H1 (cell line): Measurements from ENCODE around the gene WIPF3. TPM values are rescaled to one million over a fixed set of nuclear protein-coding genes. Genes with fewer than 3 reads are reported as not detected.

Source experiments
- CTCF ChIA-PET: fragments of 300-600 bp; sonication (Branson Sonifier 250); formaldehyde crosslinking; loops from one replicate; lab custom pipeline; 2021; ENCODE audit not compliant: partially characterized antibody; lab: Charles Lee
- POLR2A ChIA-PET: fragments of 300-600 bp; sonication (Branson Sonifier 250); formaldehyde crosslinking; loops from one replicate; lab custom pipeline; 2021; ENCODE audit warnings: inconsistent platforms; ENCODE audit not compliant: partially characterized antibody; lab: Charles Lee
- DNase-seq, 2 experiments: peaks; one replicate each; pipeline versions ENCODE4 v3.0.0 to v3.0.0-alpha.2; 2010 to 2022; ENCODE audit warnings: low spot score in 2 of 2, low read depth in 1 of 2, mixed read lengths in 1 of 2
- FAIRE-seq: peaks from 2 replicates; lab custom pipeline; 2011; peaks lifted over from hg19 to GRCh38; lab: Jason Lieb, UNC
- H2AFZ ChIP-seq: 2 replicates; pipeline ENCODE4 v1.8.1; 2012; ENCODE audit warnings: low read length, inconsistent platforms
- H2AK5ac ChIP-seq: 2 replicates; pipeline ENCODE4 v1.6.1; 2013; ENCODE audit warnings: low read depth, low read length
- H2BK120ac ChIP-seq: replicated peaks from 2 replicates; pipeline ENCODE3; 2013; ENCODE audit warnings: low read depth, low read length, inconsistent platforms
- H2BK12ac ChIP-seq: 2 replicates; pipeline ENCODE4 v1.6.1; 2013; ENCODE audit warnings: low read depth, low read length
- H2BK15ac ChIP-seq: 2 replicates; pipeline ENCODE4 v1.6.1; 2013; ENCODE audit warnings: low read length
- H2BK20ac ChIP-seq: 2 replicates; pipeline ENCODE4 v1.6.1; 2013; ENCODE audit warnings: low read length
- H2BK5ac ChIP-seq: 2 replicates; pipeline ENCODE4 v1.6.1; 2013; ENCODE audit warnings: low read depth, low read length
- H3K14ac ChIP-seq: 2 replicates; pipeline ENCODE4 v1.6.1; 2013; ENCODE audit warnings: inconsistent platforms; ENCODE audit not compliant: insufficient read length
- H3K18ac ChIP-seq: 2 replicates; pipeline ENCODE4 v1.6.1; 2013; ENCODE audit warnings: low read length; ENCODE audit errors: extremely low read depth
- H3K23ac ChIP-seq: 2 replicates; pipeline ENCODE4 v1.6.1; 2013; ENCODE audit warnings: inconsistent platforms; ENCODE audit not compliant: insufficient read length
- H3K23me2 ChIP-seq: 2 replicates; pipeline ENCODE4 v1.6.1; 2013; ENCODE audit warnings: low read depth, low read length
- H3K27ac ChIP-seq: 2 replicates; pipeline ENCODE4 v1.6.1; 2011; ENCODE audit warnings: low read depth, low read length, inconsistent platforms
- H3K27me3 ChIP-seq, 4 experiments: replicated peaks in 1 of 4; 1 replicate in 1 of 4; 2 replicates in 3 of 4; pipeline versions ENCODE4 v1.6.1 to v1.8.1; 2011 to 2013; ENCODE audit warnings: low read length in 3 of 4, mild to moderate bottlenecking in 3 of 4, inconsistent platforms in 2 of 4, mixed read lengths in 2 of 4, moderate library complexity in 1 of 4; ENCODE audit not compliant: control insufficient read depth in 3 of 4, insufficient read depth in 3 of 4; ENCODE audit errors: extremely low read depth in 1 of 4
- H3K36me3 ChIP-seq, 4 experiments: 2 replicates each; pipeline versions ENCODE4 v1.6.1 to v1.8.1; 2011 to 2013; ENCODE audit warnings: mild to moderate bottlenecking in 4 of 4, low read length in 3 of 4, moderate library complexity in 2 of 4, control low read depth in 1 of 4, inconsistent platforms in 1 of 4; ENCODE audit not compliant: insufficient read depth in 4 of 4, control insufficient read depth in 2 of 4
- H3K4ac ChIP-seq: replicated peaks from 2 replicates; pipeline ENCODE3; 2013; ENCODE audit warnings: low read length, low read depth, mixed read lengths, inconsistent platforms; ENCODE audit not compliant: insufficient read length
- H3K4me1 ChIP-seq, 4 experiments: replicated peaks in 1 of 4; 1 replicate in 1 of 4; 2 replicates in 3 of 4; pipeline versions ENCODE4 v1.6.1 to v1.8.1; 2011 to 2013; ENCODE audit warnings: low read length in 3 of 4, inconsistent platforms in 2 of 4, mixed read lengths in 1 of 4; ENCODE audit not compliant: insufficient read depth in 4 of 4, control insufficient read depth in 3 of 4
- H3K4me2 ChIP-seq, 2 experiments: 2 replicates each; pipeline versions ENCODE4 v1.6.1 to v1.8.1; 2011 to 2013; ENCODE audit warnings: low read depth in 2 of 2, low read length in 2 of 2, control low read depth in 1 of 2, inconsistent platforms in 1 of 2, mild to moderate bottlenecking in 1 of 2; ENCODE audit not compliant: insufficient read depth in 1 of 2
- H3K4me3 ChIP-seq, 4 experiments: fragments of 200-600, 300-600 bp in 1 of 4; sonication (generic), shearing (Covaris generic), sonication (Bioruptor Twin) in 1 of 4; 2 replicates each; pipeline versions ENCODE4 v1.5.1 to v1.8.1; 2011 to 2016; ENCODE audit warnings: low read length in 4 of 4, low read depth in 3 of 4, control low read depth in 2 of 4, inconsistent platforms in 2 of 4, mild to moderate bottlenecking in 2 of 4, mixed read lengths in 1 of 4, moderate library complexity in 1 of 4; ENCODE audit not compliant: insufficient read depth in 2 of 4; ENCODE audit errors: extremely low read depth in 1 of 4
- H3K56ac ChIP-seq: replicated peaks from 2 replicates; pipeline ENCODE3; 2013; ENCODE audit warnings: low read depth, mild to moderate bottlenecking, mixed read lengths, low read length, inconsistent platforms; ENCODE audit not compliant: insufficient read length
- H3K79me1 ChIP-seq: 2 replicates; pipeline ENCODE4 v1.6.1; 2013; ENCODE audit warnings: low read depth, low read length, control low read depth
- H3K79me2 ChIP-seq, 2 experiments: 2 replicates each; pipeline versions ENCODE4 v1.6.1 to v1.8.1; 2012 to 2013; ENCODE audit warnings: low read length in 2 of 2, mild to moderate bottlenecking in 2 of 2, inconsistent platforms in 1 of 2; ENCODE audit not compliant: insufficient read depth in 2 of 2, control insufficient read depth in 1 of 2
- H3K9ac ChIP-seq, 4 experiments: replicated peaks in 1 of 4; 1 replicate in 1 of 4; 2 replicates in 3 of 4; pipeline versions ENCODE4 v1.6.1 to v1.8.1; 2011 to 2013; ENCODE audit warnings: low read depth in 3 of 4, low read length in 3 of 4, control low read depth in 2 of 4, mild to moderate bottlenecking in 2 of 4, moderate library complexity in 2 of 4, inconsistent platforms in 1 of 4; ENCODE audit errors: extremely low read depth in 1 of 4
- H3K9me3 ChIP-seq, 2 experiments: 2 replicates each; pipeline versions ENCODE4 v1.6.1 to v1.8.1; 2012 to 2013; ENCODE audit warnings: mild to moderate bottlenecking in 2 of 2, moderate library complexity in 2 of 2, control low read depth in 1 of 2, inconsistent platforms in 1 of 2, low read depth in 1 of 2, low read length in 1 of 2, mixed read lengths in 1 of 2; ENCODE audit not compliant: insufficient read depth in 2 of 2
- H4K20me1 ChIP-seq, 2 experiments: replicated peaks in 1 of 2; 2 replicates each; pipeline versions ENCODE3 to v1.8.1; 2011 to 2013; ENCODE audit warnings: inconsistent platforms in 2 of 2, low read length in 2 of 2, mild to moderate bottlenecking in 1 of 2; ENCODE audit not compliant: insufficient read depth in 2 of 2, control insufficient read depth in 1 of 2
- H4K5ac ChIP-seq: 2 replicates; pipeline ENCODE4 v1.6.1; 2013; ENCODE audit warnings: low read length, low read depth, mixed read lengths, inconsistent platforms; ENCODE audit not compliant: insufficient read length
- H4K8ac ChIP-seq: 2 replicates; pipeline ENCODE4 v1.8.0; 2013; ENCODE audit warnings: mild to moderate bottlenecking, moderate library complexity, low read length, inconsistent platforms; ENCODE audit not compliant: insufficient read depth; ENCODE audit errors: extremely low read depth
- H4K91ac ChIP-seq: replicated peaks from 2 replicates; pipeline ENCODE3; 2013; ENCODE audit warnings: low read length, mixed read lengths, inconsistent platforms; ENCODE audit not compliant: insufficient read length
- BACH1 ChIP-seq: IDR thresholded peaks from 2 replicates; pipeline ENCODE4 v1.6.1; 2012; ENCODE audit warnings: low read length, improper control_type of control experiment
- BRCA1 ChIP-seq: IDR thresholded peaks from 2 replicates; pipeline ENCODE4 v1.6.1; 2012; ENCODE audit warnings: low read depth, low read length, improper control_type of control experiment
- JUN ChIP-seq: IDR thresholded peaks from 2 replicates; pipeline ENCODE4 v1.6.1; 2011; ENCODE audit warnings: low read depth, mild to moderate bottlenecking, improper control_type of control experiment, low read length
- POLR2A ChIP-seq, 2 experiments: IDR thresholded peaks; 1 replicate in 1 of 2; 2 replicates in 1 of 2; pipeline ENCODE4 v1.6.1; 2011; ENCODE audit warnings: low read depth in 2 of 2, low read length in 2 of 2, mild to moderate bottlenecking in 2 of 2; ENCODE audit errors: control extremely low read depth in 1 of 2
- RNF2 ChIP-seq: fragments of 200-900, 300-1000 bp; sonication (generic); IDR thresholded peaks from 2 replicates; pipeline ENCODE4 v1.7.1; 2016; ENCODE audit warnings: borderline replicate concordance, low read depth, mild to moderate bottlenecking, antibody characterized with exemption, low read length; ENCODE audit not compliant: poor library complexity, severe bottlenecking; ENCODE audit errors: missing control alignments
- SIN3A ChIP-seq, 2 experiments: IDR thresholded peaks in 1 of 2; conservative IDR thresholded peaks in 1 of 2; 2 replicates each; pipeline ENCODE4 v1.6.1; 2011 to 2012; ENCODE audit warnings: low read length in 2 of 2, improper control_type of control experiment in 1 of 2, low read depth in 1 of 2, mild to moderate bottlenecking in 1 of 2
- SP4 ChIP-seq: IDR thresholded peaks from 2 replicates; pipeline ENCODE4 v1.6.1; 2012; ENCODE audit warnings: low read length, inconsistent platforms
- ZNF274 ChIP-seq: IDR thresholded peaks from 2 replicates; pipeline ENCODE4 v1.7.0; 2012; ENCODE audit warnings: low read length, borderline replicate concordance; ENCODE audit errors: extremely low read depth
- WGBS, 2 experiments: shearing (Covaris generic) in 1 of 2; methylation state at CpG; one replicate each; pipeline versions ENCODE4 v1.1.6 to v1.1.7; 2013 to 2015; ENCODE audit warnings: low lambda C conversion rate in 2 of 2, mixed read lengths in 2 of 2, inconsistent platforms in 1 of 2, low coverage in 1 of 2, missing lambda C conversion rate in 1 of 2; ENCODE audit not compliant: insufficient replicate concordance in 2 of 2, insufficient coverage in 1 of 2, insufficient read length in 1 of 2; ENCODE audit errors: extremely low coverage in 1 of 2, missing lambda C conversion rate in 1 of 2; 5-methylcytosine and 5-hydroxymethylcytosine counted together
- polyA plus RNA-seq, 7 experiments: library from polyadenylated mRNA; depleted of rRNA in 3 of 7; stranded (reverse) in 5 of 7; unstranded in 2 of 7; fragments of >200 nt in 5 of 7; fragments of 200-250 nt in 2 of 7; gene quantifications; 1 replicate in 5 of 7; 2 replicates in 1 of 7; 4 replicates in 1 of 7; pipeline versions ENCODE4 v1.2.1 to v1.2.3, GENCODE V29; 2011 to 2013; ENCODE audit warnings: missing spikeins in 2 of 7, mixed read lengths in 2 of 7
- total RNA-seq: library from RNA; stranded (reverse); fragmentation: NEBNext Ultra II Directional; extraction: Animal tissue kit (Norgen Biotek cat#: 25700); gene quantifications from 2 replicates; pipeline ENCODE4 v1.2.1, GENCODE V29; 2021

Gene WIPF3
- total and polyA plus RNA-seq, 2 of the 8 experiments (the other 6 are each of a cell fraction or from before 2014, with no cell fraction given): 5.0 to 12.1 TPM

DNA sequence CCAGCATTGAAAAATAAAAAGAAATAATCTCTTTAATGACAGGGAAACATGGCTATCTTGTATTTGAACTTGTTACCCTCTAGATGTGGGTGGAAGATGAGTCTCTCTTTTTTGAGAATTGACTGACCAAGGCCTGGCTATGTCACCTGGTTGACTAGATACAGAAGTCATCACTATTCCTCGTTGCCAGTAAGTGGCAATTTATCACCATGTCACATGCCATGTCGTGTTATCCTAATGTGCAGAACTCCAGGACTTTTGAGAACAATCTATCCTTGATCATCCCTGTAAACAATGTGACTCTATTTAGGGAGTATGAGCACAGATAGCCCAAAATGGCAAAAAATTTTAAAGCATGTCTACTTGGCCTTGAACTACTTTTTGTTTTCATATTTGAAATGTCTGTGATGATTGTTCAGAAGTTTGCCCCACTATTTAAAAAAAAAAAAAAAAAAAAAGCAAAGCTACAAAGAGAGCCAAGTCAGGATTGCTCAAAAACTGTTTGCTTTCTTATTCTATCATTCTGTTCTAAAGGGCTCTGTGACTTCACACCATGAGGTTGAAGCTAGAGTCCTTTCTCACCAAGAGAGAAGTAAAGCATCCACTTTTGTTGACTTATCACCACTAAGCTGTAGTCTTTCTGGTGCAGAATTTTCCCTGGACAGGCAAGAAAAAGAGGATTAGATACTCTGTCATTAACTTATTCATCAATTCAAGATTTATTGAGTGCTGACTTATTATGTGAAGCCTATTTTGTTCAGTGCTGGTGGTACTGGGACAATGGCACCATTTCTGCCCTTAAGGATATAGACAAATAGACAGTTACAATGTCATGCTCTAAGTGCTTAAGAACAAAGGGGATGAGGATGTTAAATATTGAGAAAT is 10.4 kb upstream of the WIPF3 start:
- Histone ChIP-seq H3K23me2 (no peaks in the 10 kb centered on the region), H2BK20ac (no peak overlapping the region), H3K4me1 (peaks cover 0 to 6% (median 2%) of the 10 kb centered on the region in 4 experiments; a peak in 3 of 7 replicates), H4K8ac (no peak overlapping the region), H3K23ac (no peak overlapping the region), H3K4me3 (no peak overlapping the region), H3K18ac (no peak overlapping the region), H3K27me3 (no peaks in the 10 kb centered on the region), H3K56ac (no peak overlapping the region), H3K79me1 (no peaks in the 10 kb centered on the region), H2AK5ac (no peak overlapping the region), H2AFZ (no peak overlapping the region), H4K5ac (no peak overlapping the region), H3K36me3 (no peaks in the 10 kb centered on the region), H2BK15ac (no peak overlapping the region), H3K27ac (no peak overlapping the region), H2BK12ac (no peak overlapping the region), H4K91ac (no peak overlapping the region), H3K9ac (no peak overlapping the region), H3K4me2 (no peak overlapping the region), H2BK120ac (no peak overlapping the region), H3K4ac (no peak overlapping the region), H2BK5ac (no peak overlapping the region), H3K14ac (no peak overlapping the region), H3K9me3 (no peaks in the 10 kb centered on the region; a peak in 1 of 4 replicates), H4K20me1 (no peaks in the 10 kb centered on the region), H3K79me2 (no peaks in the 10 kb centered on the region)
- ChIA-PET CTCF (interaction anchor here (1.8 to 2.6 kb wide), 2 partner anchors 10 kb away, joined by 6 to 10 read pairs; partner anchors contain the start of gene WIPF3), POLR2A (no interaction called here)
- DNase-seq (no peak), FAIRE-seq (no peak)
- 92% methylated on average over 2 of the region's 2 CpGs; no CpG with 5 or more reads in 1 of the 2 experiments for WGBS, 2 experiments
- TF ChIP-seq BRCA1 (no peak), SIN3A (conservative IDR thresholded peaks at IDR 0.05 in 1 of 2, IDR thresholded peaks at IDR 0.05 in 1 of 2; ENCODE audit: low read depth in 1 of 2, low read length in 2 of 2) (no peak), RNF2 (no peak), SP4 (no peak), BACH1 (no peak), JUN (no peak), POLR2A (IDR thresholded peaks at IDR 0.05; ENCODE audit: control extremely low read depth in 1 of 2, low read depth in 2 of 2, low read length in 2 of 2) (no peak), ZNF274 (no peak)
